Fibroblast of villous mesenchyme (primary cell): ENCODE measurements around the gene MGAT5. TPM values are rescaled to one million over a fixed set of nuclear protein-coding genes. Genes with fewer than 3 reads are reported as not detected.

Source experiments
- DNase-seq: peaks from one replicate; pipeline ENCODE4 v3.0.0-alpha.2; 2010; ENCODE audit warnings: low read depth
- H3K4me3 ChIP-seq: 2 replicates; pipeline ENCODE4 v1.5.1; 2011; ENCODE audit warnings: low read depth, mild to moderate bottlenecking, low read length
- CTCF ChIP-seq: IDR thresholded peaks from 2 replicates; pipeline ENCODE4 v1.5.1; 2012; ENCODE audit warnings: low read depth, mild to moderate bottlenecking, low read length; ENCODE audit not compliant: insufficient read depth
- total RNA-seq: library from RNA; depleted of rRNA; stranded (reverse); fragments of >200 nt; gene quantifications from 2 replicates; pipeline ENCODE4 v1.2.3, GENCODE V29; 2012

The MGAT5 gene
- total RNA-seq, 1 donor = 109 TPM

- TF ChIP-seq CTCF = no peak
- no peak for DNase-seq
- H3K4me3 ChIP-seq = no peak overlapping the region
Observed at GRCh38 chr2:134301928-134302260, 48.0 kb downstream of the MGAT5 start.

- no peak for DNase-seq
- TF ChIP-seq CTCF = no peak
- no peak overlapping the region for H3K4me3 ChIP-seq
Observed at GRCh38 chr2:134304394-134305108, 50.7 kb downstream of the MGAT5 start.

GRCh38 chr2:134305109-134305491 lies 51.2 kb downstream of the MGAT5 start:
- H3K4me3 ChIP-seq = no peak overlapping the region
- no peak for DNase-seq
- TF ChIP-seq CTCF = no peak

- H3K4me3 ChIP-seq = no peak overlapping the region
- no peak for DNase-seq
- no peak for TF ChIP-seq CTCF
Observed at GRCh38 chr2:134306521-134306920, 52.6 kb downstream of the MGAT5 start.

GRCh38 chr2:134307334-134307733 lies 53.5 kb downstream of the MGAT5 start:
- DNase-seq = no peak
- H3K4me3 ChIP-seq = no peak overlapping the region
- no peak for TF ChIP-seq CTCF

GRCh38 chr2:134308474-134309385 lies 54.9 kb downstream of the MGAT5 start:
- TF ChIP-seq CTCF = no peak
- no peak overlapping the region for H3K4me3 ChIP-seq
- peak; percentile 42 for DNase-seq
